ENCODE results near the gene NALCN. TPM values are rescaled to one million over a fixed set of nuclear protein-coding genes. Genes with fewer than 3 reads are reported as not detected.

Gene NALCN
- total and polyA plus RNA-seq, 7 experiments from 2014 or later: not detected

GRCh38 chr13:101116341-101116740 lies 300.0 kb downstream of the NALCN start:
- ATAC-seq: no peak
- Mint-ChIP-seq H3K27ac (no peak overlapping the region), H3K36me3 (no peaks in the 10 kb centered on the region), H3K4me3 (no peak overlapping the region), H3K27me3 (peaks cover 0 to 19% (median 0%) of the 10 kb centered on the region in 5 donors), H3K9me3 (peaks cover 0 to 2% (median 0%) of the 10 kb centered on the region in 11 donors), H3K4me1 (no peaks in the 10 kb centered on the region)
- ChIA-PET POLR2A (no interaction called here), CTCF (interaction anchor here (0.7 kb wide), 1 partner anchor 1780 kb away, joined by 4 read pairs; no protein-coding TSS in a partner anchor)
- no peak for DNase-seq
- H3K27me3 ChIP-seq (ENCODE audit: control insufficient read depth in 2 of 2, insufficient read depth in 2 of 2, low read length in 2 of 2): no peaks in the 10 kb centered on the region
- H3K36me3 ChIP-seq (ENCODE audit: control insufficient read depth in 2 of 3, insufficient read depth in 3 of 3, low read length in 3 of 3): no peaks in the 10 kb centered on the region
- H3K4me1 ChIP-seq (ENCODE audit: control insufficient read depth in 2 of 2, insufficient read depth in 2 of 2, low read length in 2 of 2): no peaks in the 10 kb centered on the region
- intact Hi-C loops (cut with micrococcal nuclease): no loop called here
- H3K27ac ChIP-seq (ENCODE audit: low read depth, low read length): no peak overlapping the region
- H3K4me3 ChIP-seq (ENCODE audit: low read length): no peak overlapping the region
- no peaks in the 10 kb centered on the region for H3K9me3 ChIP-seq (ENCODE audit: control insufficient read depth in 2 of 3, low read length in 3 of 3)

GRCh38 chr13:101115762-101116171 lies 300.5 kb downstream of the NALCN start:
- Mint-ChIP-seq H3K4me3 (no peak overlapping the region), H3K27ac (no peak overlapping the region), H3K4me1 (no peaks in the 10 kb centered on the region), H3K9me3 (peaks cover 0 to 2% (median 0%) of the 10 kb centered on the region in 11 donors), H3K27me3 (peaks cover 0 to 23% (median 0%) of the 10 kb centered on the region in 5 donors), H3K36me3 (no peaks in the 10 kb centered on the region)
- no peaks in the 10 kb centered on the region for H3K4me1 ChIP-seq (ENCODE audit: control insufficient read depth in 2 of 2, insufficient read depth in 2 of 2, low read length in 2 of 2)
- no peak overlapping the region for H3K27ac ChIP-seq (ENCODE audit: low read depth, low read length)
- H3K4me3 ChIP-seq (ENCODE audit: low read length): no peak overlapping the region
- H3K36me3 ChIP-seq (ENCODE audit: control insufficient read depth in 2 of 3, insufficient read depth in 3 of 3, low read length in 3 of 3): no peaks in the 10 kb centered on the region
- H3K9me3 ChIP-seq (ENCODE audit: control insufficient read depth in 2 of 3, low read length in 3 of 3): no peaks in the 10 kb centered on the region
- DNase-seq (no peak), ATAC-seq (no peak)
- intact Hi-C loops (cut with micrococcal nuclease): no loop called here
- ChIA-PET POLR2A (no interaction called here), CTCF (no interaction called here)
- no peaks in the 10 kb centered on the region for H3K27me3 ChIP-seq (ENCODE audit: control insufficient read depth in 2 of 2, insufficient read depth in 2 of 2, low read length in 2 of 2)

- no peaks in the 10 kb centered on the region for H3K27me3 ChIP-seq (ENCODE audit: control insufficient read depth in 2 of 2, insufficient read depth in 2 of 2, low read length in 2 of 2)
- CTCF ChIA-PET: interaction anchor here (1.1 kb wide), 1 partner anchor 33 kb away, joined by 3 read pairs; no protein-coding TSS in a partner anchor
- H3K27me3 Mint-ChIP-seq: peaks cover 4 to 22% (median 6%) of the 10 kb centered on the region in 5 donors
- no peaks in the 10 kb centered on the region for H3K36me3 ChIP-seq (ENCODE audit: control insufficient read depth in 2 of 3, insufficient read depth in 3 of 3, low read length in 3 of 3)
- intact Hi-C loops (cut with micrococcal nuclease): no loop called here
- no peak overlapping the region for H3K4me3 Mint-ChIP-seq
- H3K4me1 ChIP-seq (ENCODE audit: control insufficient read depth in 2 of 2, insufficient read depth in 2 of 2, low read length in 2 of 2): no peaks in the 10 kb centered on the region
- no peaks in the 10 kb centered on the region for H3K36me3 Mint-ChIP-seq
- POLR2A ChIA-PET: no interaction called here
- DNase-seq: no peak
- no peaks in the 10 kb centered on the region for H3K9me3 ChIP-seq (ENCODE audit: control insufficient read depth in 2 of 3, low read length in 3 of 3)
- H3K27ac Mint-ChIP-seq: no peak overlapping the region
- no peak for ATAC-seq
- no peak overlapping the region for H3K4me3 ChIP-seq (ENCODE audit: low read length)
- no peaks in the 10 kb centered on the region for H3K4me1 Mint-ChIP-seq
- H3K27ac ChIP-seq (ENCODE audit: low read depth, low read length): no peak overlapping the region
- peaks cover 0 to 2% (median 0%) of the 10 kb centered on the region in 11 donors for H3K9me3 Mint-ChIP-seq
Measured at GRCh38 chr13:101111894-101112293, 304.4 kb downstream of the NALCN start.

- Histone ChIP-seq H3K4me1 (ENCODE audit: control insufficient read depth in 2 of 2, insufficient read depth in 2 of 2, low read length in 2 of 2) (no peaks in the 10 kb centered on the region), H3K4me3 (ENCODE audit: low read length) (no peak overlapping the region), H3K36me3 (ENCODE audit: control insufficient read depth in 2 of 3, insufficient read depth in 3 of 3, low read length in 3 of 3) (no peaks in the 10 kb centered on the region), H3K9me3 (ENCODE audit: control insufficient read depth in 2 of 3, low read length in 3 of 3) (no peaks in the 10 kb centered on the region), H3K27ac (ENCODE audit: low read depth, low read length) (no peak overlapping the region), H3K27me3 (ENCODE audit: control insufficient read depth in 2 of 2, insufficient read depth in 2 of 2, low read length in 2 of 2) (no peaks in the 10 kb centered on the region)
- DNase-seq (no peak), ATAC-seq (no peak)
- CTCF ChIA-PET: interaction anchor here (1.1 kb wide), 1 partner anchor 19 kb away, joined by 3 read pairs; no protein-coding TSS in a partner anchor
- intact Hi-C loops (cut with micrococcal nuclease): no loop called here
- peaks cover 0 to 3% (median 0%) of the 10 kb centered on the region in 5 donors for H3K36me3 Mint-ChIP-seq
- H3K9me3 Mint-ChIP-seq: peaks cover 0 to 8% (median 0%) of the 10 kb centered on the region in 11 donors
- POLR2A ChIA-PET: no interaction called here
- H3K4me3 Mint-ChIP-seq: no peak overlapping the region
- H3K27me3 Mint-ChIP-seq: peaks cover 3 to 26% (median 23%) of the 10 kb centered on the region in 5 donors
- H3K4me1 Mint-ChIP-seq: no peaks in the 10 kb centered on the region
- H3K27ac Mint-ChIP-seq: no peak overlapping the region
Measured at GRCh38 chr13:101109005-101109404, 307.3 kb downstream of the NALCN start.

GRCh38 chr13:101098873-101099272 lies 317.4 kb downstream of the NALCN start:
- Histone ChIP-seq H3K4me1 (ENCODE audit: control insufficient read depth in 2 of 2, insufficient read depth in 2 of 2, low read length in 2 of 2) (no peaks in the 10 kb centered on the region), H3K4me3 (ENCODE audit: low read length) (no peak overlapping the region), H3K27me3 (ENCODE audit: control insufficient read depth in 2 of 2, insufficient read depth in 2 of 2, low read length in 2 of 2) (no peaks in the 10 kb centered on the region), H3K9me3 (ENCODE audit: control insufficient read depth in 2 of 3, low read length in 3 of 3) (no peaks in the 10 kb centered on the region), H3K36me3 (ENCODE audit: control insufficient read depth in 2 of 3, insufficient read depth in 3 of 3, low read length in 3 of 3) (no peaks in the 10 kb centered on the region), H3K27ac (ENCODE audit: low read depth, low read length) (no peak overlapping the region)
- intact Hi-C loops (cut with micrococcal nuclease): no loop called here
- ChIA-PET CTCF (no interaction called here), POLR2A (no interaction called here)
- Mint-ChIP-seq H3K4me3 (no peak overlapping the region), H3K36me3 (no peaks in the 10 kb centered on the region), H3K27me3 (peaks cover 18 to 30% (median 20%) of the 10 kb centered on the region in 5 donors), H3K9me3 (no peaks in the 10 kb centered on the region), H3K27ac (no peak overlapping the region), H3K4me1 (peaks cover 0 to 3% (median 0%) of the 10 kb centered on the region in 7 donors)
- DNase-seq (no peak), ATAC-seq (no peak)

GRCh38 chr13:101092985-101093384 lies 323.3 kb downstream of the NALCN start:
- H3K27me3 ChIP-seq (ENCODE audit: control insufficient read depth in 2 of 2, insufficient read depth in 2 of 2, low read length in 2 of 2): no peaks in the 10 kb centered on the region
- intact Hi-C loops (cut with micrococcal nuclease): no loop called here
- Mint-ChIP-seq H3K27ac (no peak overlapping the region), H3K4me3 (no peak overlapping the region), H3K36me3 (no peaks in the 10 kb centered on the region), H3K27me3 (peaks cover 7 to 27% (median 12%) of the 10 kb centered on the region in 5 donors), H3K9me3 (no peaks in the 10 kb centered on the region), H3K4me1 (no peaks in the 10 kb centered on the region)
- no peak for ATAC-seq
- H3K4me3 ChIP-seq (ENCODE audit: low read length): no peak overlapping the region
- ChIA-PET POLR2A (no interaction called here), CTCF (no interaction called here)
- no peaks in the 10 kb centered on the region for H3K36me3 ChIP-seq (ENCODE audit: control insufficient read depth in 2 of 3, insufficient read depth in 3 of 3, low read length in 3 of 3)
- H3K27ac ChIP-seq (ENCODE audit: low read depth, low read length): no peak overlapping the region
- no peaks in the 10 kb centered on the region for H3K4me1 ChIP-seq (ENCODE audit: control insufficient read depth in 2 of 2, insufficient read depth in 2 of 2, low read length in 2 of 2)
- H3K9me3 ChIP-seq (ENCODE audit: control insufficient read depth in 2 of 3, low read length in 3 of 3): no peaks in the 10 kb centered on the region
- DNase-seq: no peak

GRCh38 chr13:101090287-101090686 lies 326.0 kb downstream of the NALCN start:
- Mint-ChIP-seq H3K9me3 (peaks cover 0 to under 1% (median 0%) of the 10 kb centered on the region in 11 donors), H3K4me3 (no peak overlapping the region), H3K27me3 (peaks cover 3 to 22% (median 16%) of the 10 kb centered on the region in 5 donors), H3K27ac (no peak overlapping the region), H3K4me1 (no peaks in the 10 kb centered on the region), H3K36me3 (no peaks in the 10 kb centered on the region)
- Histone ChIP-seq H3K27ac (ENCODE audit: low read depth, low read length) (no peak overlapping the region), H3K36me3 (ENCODE audit: control insufficient read depth in 2 of 3, insufficient read depth in 3 of 3, low read length in 3 of 3) (no peaks in the 10 kb centered on the region), H3K27me3 (ENCODE audit: control insufficient read depth in 2 of 2, insufficient read depth in 2 of 2, low read length in 2 of 2) (no peaks in the 10 kb centered on the region), H3K4me1 (ENCODE audit: control insufficient read depth in 2 of 2, insufficient read depth in 2 of 2, low read length in 2 of 2) (no peaks in the 10 kb centered on the region), H3K9me3 (ENCODE audit: control insufficient read depth in 2 of 3, low read length in 3 of 3) (no peaks in the 10 kb centered on the region), H3K4me3 (ENCODE audit: low read length) (no peak overlapping the region)
- ChIA-PET POLR2A (no interaction called here), CTCF (no interaction called here)
- DNase-seq: no peak
- ATAC-seq: no peak
- intact Hi-C loops (cut with micrococcal nuclease): no loop called here

Data from naive thymus-derived CD4-positive, alpha-beta T cell (primary cell).